Activated naive CD4-positive, alpha-beta T cell treated with anti-CD3 and anti-CD28 coated beads, Interleukin-2, amount 10 ng/mL, durations not matched to agents 7 days and 5 days (primary cell): ENCODE results near the gene CCDC185.

Experiments used
- CTCF ChIA-PET: fragments of 350-600 bp; sonication (Branson Sonifier 250); formaldehyde crosslinking; loops from one replicate; lab custom pipeline; 2021; ENCODE audit warnings: antibody characterized with exemption; lab: Charles Lee
- DNase-seq: peaks from one replicate; pipeline ENCODE4 v3.0.0-alpha.2; 2020
- H3K27ac Mint-ChIP-seq: one replicate; pipeline ENCODE4 v1.8.0; 2021; ENCODE audit warnings: mild to moderate bottlenecking, moderate library complexity, mixed read lengths
- H3K27me3 Mint-ChIP-seq: one replicate; pipeline ENCODE4 v1.8.0; 2021; ENCODE audit warnings: mild to moderate bottlenecking, mixed read lengths
- H3K36me3 Mint-ChIP-seq: one replicate; pipeline ENCODE4 v1.8.0; 2021; ENCODE audit warnings: mixed read lengths
- H3K4me1 Mint-ChIP-seq: one replicate; pipeline ENCODE4 v1.8.0; 2021; ENCODE audit warnings: mixed read lengths
- H3K4me3 Mint-ChIP-seq: one replicate; pipeline ENCODE4 v1.8.0; 2021; ENCODE audit warnings: mild to moderate bottlenecking, moderate library complexity, mixed read lengths
- H3K9me3 Mint-ChIP-seq: one replicate; pipeline ENCODE4 v1.8.0; 2021; ENCODE audit warnings: mixed read lengths

Gene CCDC185

DNA sequence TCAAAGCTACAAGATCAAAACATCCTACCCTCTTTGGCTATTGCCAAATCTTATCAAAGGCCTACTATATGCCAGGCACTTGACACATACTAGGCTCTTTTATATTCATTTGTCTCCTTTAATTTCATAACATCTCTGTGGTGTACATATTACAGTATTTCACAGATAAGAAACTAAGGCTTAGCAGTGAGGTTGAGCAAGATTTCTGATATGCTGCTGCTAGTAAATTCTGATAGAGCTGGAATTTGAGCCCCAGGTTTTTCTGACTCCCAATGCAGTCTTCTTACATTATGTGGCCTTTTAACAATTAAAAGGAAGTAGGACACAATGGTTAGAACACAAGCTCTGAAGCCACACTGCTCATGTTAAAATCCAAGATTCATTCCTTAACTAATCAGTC is 16.8 kb downstream of the CCDC185 start:
- CTCF ChIA-PET = no interaction called here
- H3K9me3 Mint-ChIP-seq = no peaks in the 10 kb centered on the region
- no peak overlapping the region for H3K4me3 Mint-ChIP-seq
- no peaks in the 10 kb centered on the region for H3K27me3 Mint-ChIP-seq
- H3K27ac Mint-ChIP-seq = no peak overlapping the region
- H3K36me3 Mint-ChIP-seq = peaks cover 3% of the 10 kb centered on the region
- no peak for DNase-seq
- peaks cover 11% of the 10 kb centered on the region for H3K4me1 Mint-ChIP-seq

- Mint-ChIP-seq H3K36me3 (peaks cover 1% of the 10 kb centered on the region), H3K27me3 (no peaks in the 10 kb centered on the region), H3K27ac (no peak overlapping the region), H3K9me3 (no peaks in the 10 kb centered on the region), H3K4me3 (no peak overlapping the region), H3K4me1 (no peaks in the 10 kb centered on the region)
- DNase-seq = no peak
- CTCF ChIA-PET = no interaction called here
These were observed 18.1 kb downstream of the CCDC185 start for GRCh38 chr1:223411309-223411708.

DNA sequence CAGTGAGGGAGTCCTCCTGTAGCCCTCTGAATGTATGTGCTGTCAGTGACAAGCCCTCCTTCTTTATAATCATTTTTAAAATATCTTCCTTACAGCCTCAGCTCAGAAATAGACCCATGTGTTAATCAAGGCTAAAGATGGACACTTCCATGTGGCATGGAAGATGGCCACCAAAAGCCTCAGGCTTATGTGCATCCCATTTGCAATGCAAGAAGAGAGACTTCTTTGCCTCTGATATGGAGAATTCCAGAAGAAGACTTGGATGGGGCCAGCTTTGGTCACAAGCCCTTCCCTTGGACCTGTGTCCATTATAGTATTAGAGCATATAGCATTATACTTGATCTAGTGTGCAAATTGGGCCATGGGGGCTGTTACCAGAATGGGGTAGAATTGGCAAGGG is 18.5 kb downstream of the CCDC185 start:
- Mint-ChIP-seq H3K36me3 (peaks cover under 1% of the 10 kb centered on the region), H3K27me3 (no peaks in the 10 kb centered on the region), H3K4me3 (no peak overlapping the region), H3K9me3 (no peaks in the 10 kb centered on the region), H3K27ac (no peak overlapping the region), H3K4me1 (no peaks in the 10 kb centered on the region)
- DNase-seq = no peak
- CTCF ChIA-PET = no interaction called here

- CTCF ChIA-PET = no interaction called here
- no peak overlapping the region for H3K27ac Mint-ChIP-seq
These were observed 20.0 kb downstream of the CCDC185 start for GRCh38 chr1:223413216-223413615.

DNA sequence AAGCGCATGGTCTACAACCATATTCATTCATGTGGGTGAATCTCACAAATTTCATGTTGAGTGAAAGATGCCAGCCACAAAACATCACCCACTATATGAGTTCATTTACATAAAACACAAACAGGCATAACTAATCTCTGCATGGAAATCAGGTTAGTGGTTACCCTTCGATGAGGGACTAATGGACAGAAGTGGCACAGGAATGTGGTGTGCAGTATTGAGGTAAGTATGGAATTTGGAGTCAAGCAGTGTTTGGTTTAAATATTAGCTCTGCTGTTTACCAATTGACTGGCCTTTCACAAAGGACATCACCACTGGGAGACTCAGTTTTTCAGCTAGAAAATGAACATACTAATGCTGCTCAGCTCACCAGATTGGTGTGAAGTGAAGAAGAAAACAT is 24.2 kb downstream of the CCDC185 start:
- Mint-ChIP-seq H3K9me3 (no peaks in the 10 kb centered on the region), H3K36me3 (no peaks in the 10 kb centered on the region), H3K27me3 (no peaks in the 10 kb centered on the region), H3K4me3 (no peak overlapping the region), H3K27ac (no peak overlapping the region), H3K4me1 (no peaks in the 10 kb centered on the region)
- CTCF ChIA-PET = no interaction called here
- DNase-seq = no peak

More at GRCh38 chr1:223413216-223413615, 20.0 kb downstream of the CCDC185 start:
- no peaks in the 10 kb centered on the region for H3K27me3 Mint-ChIP-seq
- DNase-seq = no peak
- no peaks in the 10 kb centered on the region for H3K9me3 Mint-ChIP-seq
- no peaks in the 10 kb centered on the region for H3K36me3 Mint-ChIP-seq
- H3K4me3 Mint-ChIP-seq = no peak overlapping the region
- no peaks in the 10 kb centered on the region for H3K4me1 Mint-ChIP-seq

DNA sequence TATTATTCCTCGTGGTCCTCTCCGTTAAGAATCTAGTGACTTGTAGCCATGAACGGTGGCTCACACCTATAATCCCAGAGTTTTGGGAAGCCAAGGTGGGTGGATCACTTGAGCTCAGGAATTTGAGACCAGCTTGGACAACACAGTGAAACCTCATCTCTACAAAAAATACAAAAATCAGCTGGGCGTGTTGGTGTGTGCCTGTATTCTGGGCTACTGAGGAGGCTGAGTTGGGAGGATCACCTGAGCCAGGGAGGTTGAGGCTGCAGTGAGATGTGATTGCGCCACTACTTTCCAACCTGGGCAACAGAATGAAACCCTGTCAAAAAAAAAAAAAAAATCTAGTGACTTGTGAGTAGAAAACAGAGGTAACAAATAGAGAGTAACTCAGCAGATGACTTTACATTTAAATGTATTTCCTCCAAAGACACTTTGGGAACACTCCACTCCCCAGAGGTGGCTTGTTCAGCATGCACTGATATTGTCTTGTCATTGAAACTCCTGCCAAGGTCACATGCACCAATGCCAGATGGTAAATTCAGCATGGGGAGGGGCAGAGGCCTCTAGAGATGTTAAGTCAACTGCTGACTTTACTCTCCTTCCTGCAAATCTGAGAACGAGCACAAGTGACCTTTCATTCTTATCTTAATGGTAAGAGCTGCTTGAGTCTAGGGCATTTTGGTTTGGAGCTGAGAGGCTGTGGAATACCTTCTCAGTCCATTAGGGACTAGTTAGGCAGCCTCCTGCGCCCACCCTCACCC is 24.9 kb downstream of the CCDC185 start:
- H3K27me3 Mint-ChIP-seq = no peaks in the 10 kb centered on the region
- H3K9me3 Mint-ChIP-seq = no peaks in the 10 kb centered on the region
- H3K36me3 Mint-ChIP-seq = no peaks in the 10 kb centered on the region
- no peaks in the 10 kb centered on the region for H3K4me1 Mint-ChIP-seq
- H3K4me3 Mint-ChIP-seq = no peak overlapping the region
- no peak for DNase-seq
- no peak overlapping the region for H3K27ac Mint-ChIP-seq
- CTCF ChIA-PET = no interaction called here

GRCh38 chr1:223419115-223419514 is 25.9 kb downstream of the CCDC185 start:
- H3K36me3 Mint-ChIP-seq = no peaks in the 10 kb centered on the region
- H3K4me1 Mint-ChIP-seq = no peaks in the 10 kb centered on the region
- CTCF ChIA-PET = no interaction called here
- H3K9me3 Mint-ChIP-seq = no peaks in the 10 kb centered on the region
- no peak for DNase-seq
- no peaks in the 10 kb centered on the region for H3K27me3 Mint-ChIP-seq
- no peak overlapping the region for H3K27ac Mint-ChIP-seq
- H3K4me3 Mint-ChIP-seq = no peak overlapping the region

GRCh38 chr1:223419561-223419960 is 26.3 kb downstream of the CCDC185 start:
- CTCF ChIA-PET = interaction anchor here (1.6 kb wide), 1 partner anchor 339 kb away, joined by 3 read pairs; no protein-coding TSS in a partner anchor
- no peak overlapping the region for H3K27ac Mint-ChIP-seq
- H3K36me3 Mint-ChIP-seq = no peaks in the 10 kb centered on the region
- no peaks in the 10 kb centered on the region for H3K4me1 Mint-ChIP-seq
- H3K27me3 Mint-ChIP-seq = no peaks in the 10 kb centered on the region
- no peak for DNase-seq
- H3K9me3 Mint-ChIP-seq = no peaks in the 10 kb centered on the region
- no peak overlapping the region for H3K4me3 Mint-ChIP-seq

DNA sequence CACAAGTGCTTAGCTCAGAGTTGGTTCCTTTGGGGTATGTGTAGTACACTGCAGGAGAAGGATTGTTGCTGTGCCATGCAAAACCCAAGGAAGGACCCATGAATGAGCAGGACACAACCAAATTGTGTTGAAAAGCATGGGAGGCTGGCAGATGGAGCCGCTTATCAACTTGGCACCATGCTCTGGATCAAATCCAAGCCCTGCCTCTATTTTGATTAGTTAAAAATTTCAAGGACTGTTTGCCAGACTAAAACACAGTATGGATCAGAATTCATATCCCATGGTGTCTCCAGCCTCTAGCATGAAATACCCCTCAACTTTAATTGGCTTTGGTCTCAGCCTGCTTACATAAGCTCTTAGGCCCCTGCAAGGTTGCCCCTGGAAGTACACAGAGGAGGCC is 27.8 kb downstream of the CCDC185 start:
- no peak overlapping the region for H3K27ac Mint-ChIP-seq
- H3K4me3 Mint-ChIP-seq = no peak overlapping the region
- no peak for DNase-seq
- no peaks in the 10 kb centered on the region for H3K9me3 Mint-ChIP-seq
- H3K36me3 Mint-ChIP-seq = no peaks in the 10 kb centered on the region
- H3K27me3 Mint-ChIP-seq = peaks cover 4% of the 10 kb centered on the region
- CTCF ChIA-PET = interaction anchor here (1.6 kb wide), 1 partner anchor 340 kb away, joined by 3 read pairs; no protein-coding TSS in a partner anchor
- H3K4me1 Mint-ChIP-seq = no peaks in the 10 kb centered on the region

DNA sequence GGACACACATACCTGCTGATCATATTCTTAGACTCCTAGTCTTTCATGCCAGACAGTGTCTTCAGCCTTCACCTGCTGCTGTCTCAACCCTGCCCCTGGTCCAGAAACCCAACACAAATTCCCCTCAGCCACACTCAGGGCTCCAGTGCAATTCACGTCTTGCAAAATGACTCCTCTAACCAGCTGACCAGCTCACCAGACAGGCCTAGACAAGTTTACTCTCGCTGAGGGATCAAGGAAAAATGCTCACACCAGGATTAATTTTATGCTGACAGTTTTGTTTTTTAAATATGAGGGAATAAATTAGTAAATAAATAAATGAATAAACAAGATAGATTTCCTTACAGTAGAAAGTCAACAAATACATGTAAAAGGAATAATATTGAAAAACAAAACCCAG is 28.5 kb downstream of the CCDC185 start:
- no peak overlapping the region for H3K27ac Mint-ChIP-seq
- no peaks in the 10 kb centered on the region for H3K4me1 Mint-ChIP-seq
- no peak for DNase-seq

GRCh38 chr1:223422911-223423310 is 29.7 kb downstream of the CCDC185 start:
- CTCF ChIA-PET = no interaction called here
- Mint-ChIP-seq H3K4me3 (no peak overlapping the region), H3K27ac (no peak overlapping the region), H3K27me3 (peaks cover 4% of the 10 kb centered on the region), H3K36me3 (no peaks in the 10 kb centered on the region), H3K4me1 (peaks cover 6% of the 10 kb centered on the region), H3K9me3 (no peaks in the 10 kb centered on the region)
- DNase-seq = no peak

More for the DNA sequence above, 28.5 kb downstream of the CCDC185 start:
- no peak overlapping the region for H3K4me3 Mint-ChIP-seq
- no peaks in the 10 kb centered on the region for H3K9me3 Mint-ChIP-seq
- H3K36me3 Mint-ChIP-seq = no peaks in the 10 kb centered on the region
- CTCF ChIA-PET = no interaction called here
- peaks cover 4% of the 10 kb centered on the region for H3K27me3 Mint-ChIP-seq

GRCh38 chr1:223423641-223424233 is 30.5 kb downstream of the CCDC185 start:
- Mint-ChIP-seq H3K36me3 (no peaks in the 10 kb centered on the region), H3K27ac (no peak overlapping the region), H3K9me3 (no peaks in the 10 kb centered on the region), H3K27me3 (peaks cover 4% of the 10 kb centered on the region), H3K4me3 (no peak overlapping the region), H3K4me1 (peaks cover 6% of the 10 kb centered on the region)
- no peak for DNase-seq
- CTCF ChIA-PET = interaction anchor here (0.5 kb wide), 1 partner anchor 18 kb away, joined by 3 read pairs; no protein-coding TSS in a partner anchor

- Mint-ChIP-seq H3K36me3 (no peaks in the 10 kb centered on the region), H3K9me3 (no peaks in the 10 kb centered on the region), H3K4me1 (peaks cover 6% of the 10 kb centered on the region), H3K4me3 (no peak overlapping the region), H3K27ac (no peak overlapping the region), H3K27me3 (peaks cover 4% of the 10 kb centered on the region)
- DNase-seq = no peak
- CTCF ChIA-PET = no interaction called here
These were observed 32.3 kb downstream of the CCDC185 start for GRCh38 chr1:223425550-223425949.

DNA sequence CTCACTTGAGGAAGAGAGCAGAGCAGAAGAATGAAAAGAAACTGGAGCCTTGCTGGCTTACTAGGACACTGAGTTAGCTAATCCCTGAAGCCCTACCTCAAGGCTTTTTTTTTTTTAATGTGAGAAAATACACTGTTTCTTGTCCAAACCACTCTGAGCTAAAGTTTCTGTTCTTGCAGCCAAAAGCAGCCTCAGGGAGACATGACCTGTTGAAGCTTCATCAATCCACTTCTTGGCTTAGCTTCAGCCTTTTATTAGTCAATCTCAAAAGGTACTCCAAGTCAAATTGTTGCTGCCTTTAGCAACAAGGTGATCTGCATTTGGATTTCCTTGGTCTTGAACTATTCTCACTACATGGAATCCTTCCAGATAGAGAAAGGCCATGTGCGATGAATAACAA is 33.7 kb downstream of the CCDC185 start:
- peaks cover 4% of the 10 kb centered on the region for H3K27me3 Mint-ChIP-seq
- no peaks in the 10 kb centered on the region for H3K9me3 Mint-ChIP-seq
- DNase-seq = no peak
- H3K4me3 Mint-ChIP-seq = no peak overlapping the region
- H3K4me1 Mint-ChIP-seq = peaks cover 6% of the 10 kb centered on the region
- H3K27ac Mint-ChIP-seq = no peak overlapping the region
- CTCF ChIA-PET = no interaction called here
- H3K36me3 Mint-ChIP-seq = no peaks in the 10 kb centered on the region

GRCh38 chr1:223429313-223429731 is 36.1 kb downstream of the CCDC185 start:
- CTCF ChIA-PET = interaction anchor here (1.0 kb wide), 1 partner anchor 305 kb away, joined by 3 read pairs; no protein-coding TSS in a partner anchor
- DNase-seq = no peak
- H3K27ac Mint-ChIP-seq = no peak overlapping the region
- H3K9me3 Mint-ChIP-seq = no peaks in the 10 kb centered on the region
- no peak overlapping the region for H3K4me3 Mint-ChIP-seq
- H3K36me3 Mint-ChIP-seq = no peaks in the 10 kb centered on the region
- H3K4me1 Mint-ChIP-seq = peaks cover 6% of the 10 kb centered on the region
- H3K27me3 Mint-ChIP-seq = peaks cover 4% of the 10 kb centered on the region
